Thoracic aorta (tissue), 2 donors: ENCODE measurements around the gene HSD17B14. TPM values are rescaled to one million over a fixed set of nuclear protein-coding genes. Genes with fewer than 3 reads are reported as not detected.
"Not testable (repeated sequence)": the region's sequence is repeated elsewhere in the genome, so short reads cannot be mapped to it uniquely, and the experiment has no call there.

ENCODE experiments used
- ATAC-seq: fragments of 150-250 bp; one replicate; pipeline ENCODE4 v1.8.0; 2017; ENCODE audit warnings: low read depth; ENCODE audit not compliant: insufficient number of reproducible peaks, low FRiP score
- DNase-seq: peaks from one replicate; pipeline ENCODE4 v3.0.0-alpha.2; 2020; ENCODE audit warnings: low spot score
- H3K27ac ChIP-seq, 2 donors: fragments of 200-600 bp; sonication (generic); 1 replicate in 1 of 2; 2 replicates in 1 of 2; pipeline ENCODE4 v1.5.1; 2016; ENCODE audit warnings: mild to moderate bottlenecking in 2 of 2, moderate library complexity in 2 of 2
- H3K27me3 ChIP-seq: fragments of 200-600 bp; sonication (generic); replicated peaks from 2 replicates; pipeline ENCODE4 v1.6.0; 2016; ENCODE audit warnings: mild to moderate bottlenecking; ENCODE audit not compliant: insufficient read depth
- H3K36me3 ChIP-seq: fragments of 200-600 bp; sonication (generic); one replicate; pipeline ENCODE4 v1.5.1; 2016
- H3K4me1 ChIP-seq, 2 donors: fragments of 200-600 bp; sonication (generic); 1 replicate in 1 of 2; 2 replicates in 1 of 2; pipeline versions ENCODE4 v1.5.1 to v1.6.0; 2016; ENCODE audit warnings: low read depth in 2 of 2, mild to moderate bottlenecking in 1 of 2; ENCODE audit not compliant: control insufficient read depth in 1 of 2
- H3K4me3 ChIP-seq: fragments of 200-600 bp; sonication (generic); 2 replicates; pipeline ENCODE4 v1.5.1; 2016; ENCODE audit warnings: mild to moderate bottlenecking
- H3K9me3 ChIP-seq: fragments of 200-600 bp; sonication (generic); 2 replicates; pipeline ENCODE4 v1.5.1; 2016
- total RNA-seq, 2 donors: library from RNA; depleted of rRNA; stranded (reverse); fragments of >200 nt; gene quantifications; one replicate each; pipeline versions ENCODE4 v1.1.0 to v1.2.3, GENCODE V29; 2016
- TF ChIP-seq, protein P1 (sequence below): fragments of 200-600 bp; sonication (generic); IDR thresholded peaks from one replicate; pipeline ENCODE4 v1.5.1; 2019; ENCODE audit warnings: antibody characterized with exemption

The HSD17B14 gene
- total RNA-seq, 2 donors from 2014 or later, result 10.2 to 16.8 TPM

DNA sequence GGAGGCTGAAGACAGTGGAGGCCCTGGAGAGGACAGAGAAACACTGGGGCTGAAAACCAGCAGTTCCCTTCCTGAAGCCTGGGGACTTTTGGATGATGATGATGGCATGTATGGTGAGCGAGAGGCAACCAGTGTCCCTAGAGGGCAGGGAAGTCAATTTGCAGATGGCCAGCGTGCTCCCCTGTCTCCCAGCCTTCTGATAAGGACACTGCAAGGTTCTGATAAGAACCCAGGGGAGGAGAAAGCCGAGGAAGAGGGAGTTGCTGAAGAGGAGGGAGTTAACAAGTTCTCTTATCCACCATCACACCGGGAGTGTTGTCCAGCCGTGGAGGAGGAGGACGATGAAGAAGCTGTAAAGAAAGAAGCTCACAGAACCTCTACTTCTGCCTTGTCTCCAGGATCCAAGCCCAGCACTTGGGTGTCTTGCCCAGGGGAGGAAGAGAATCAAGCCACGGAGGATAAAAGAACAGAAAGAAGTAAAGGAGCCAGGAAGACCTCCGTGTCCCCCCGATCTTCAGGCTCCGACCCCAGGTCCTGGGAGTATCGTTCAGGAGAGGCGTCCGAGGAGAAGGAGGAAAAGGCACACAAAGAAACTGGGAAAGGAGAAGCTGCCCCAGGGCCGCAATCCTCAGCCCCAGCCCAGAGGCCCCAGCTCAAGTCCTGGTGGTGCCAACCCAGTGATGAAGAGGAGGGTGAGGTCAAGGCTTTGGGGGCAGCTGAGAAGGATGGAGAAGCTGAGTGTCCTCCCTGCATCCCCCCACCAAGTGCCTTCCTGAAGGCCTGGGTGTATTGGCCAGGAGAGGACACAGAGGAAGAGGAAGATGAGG lies 37.4 kb upstream of the HSD17B14 start:
- ATAC-seq, result no peak

DNA sequence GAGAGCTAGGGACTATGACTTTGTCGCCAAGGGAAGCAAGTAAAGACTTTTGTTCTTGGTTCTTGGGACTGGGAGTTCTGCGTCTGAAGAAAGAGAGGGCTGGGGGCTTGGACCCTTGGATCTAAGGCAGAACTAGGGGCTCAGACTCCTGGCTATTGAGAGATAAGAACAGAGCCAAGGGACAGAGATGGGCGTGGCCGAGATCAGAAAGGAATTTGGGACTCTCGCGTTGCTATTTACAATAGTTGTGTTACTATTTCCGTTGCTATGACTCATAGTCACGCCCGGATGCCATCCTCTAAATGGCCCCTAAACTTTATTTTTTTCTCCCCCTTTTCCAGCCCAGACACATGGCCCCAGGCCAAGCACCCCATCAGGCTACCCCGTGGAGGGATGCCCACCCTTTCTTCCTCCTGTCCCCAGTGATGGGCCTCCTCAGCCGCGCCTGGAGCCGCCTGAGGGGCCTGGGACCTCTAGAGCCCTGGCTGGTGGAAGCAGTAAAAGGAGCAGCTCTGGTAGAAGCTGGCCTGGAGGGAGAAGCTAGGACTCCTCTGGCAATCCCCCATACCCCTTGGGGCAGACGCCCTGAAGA lies 36.7 kb upstream of the HSD17B14 start:
- no peaks in the 10 kb centered on the region for H3K9me3 ChIP-seq
- peak overlapping the region; percentile 95 for H3K4me3 ChIP-seq
- DNase-seq (peak; percentile 86), ATAC-seq (peak; percentile 78)
- TF ChIP-seq, protein P1, sequence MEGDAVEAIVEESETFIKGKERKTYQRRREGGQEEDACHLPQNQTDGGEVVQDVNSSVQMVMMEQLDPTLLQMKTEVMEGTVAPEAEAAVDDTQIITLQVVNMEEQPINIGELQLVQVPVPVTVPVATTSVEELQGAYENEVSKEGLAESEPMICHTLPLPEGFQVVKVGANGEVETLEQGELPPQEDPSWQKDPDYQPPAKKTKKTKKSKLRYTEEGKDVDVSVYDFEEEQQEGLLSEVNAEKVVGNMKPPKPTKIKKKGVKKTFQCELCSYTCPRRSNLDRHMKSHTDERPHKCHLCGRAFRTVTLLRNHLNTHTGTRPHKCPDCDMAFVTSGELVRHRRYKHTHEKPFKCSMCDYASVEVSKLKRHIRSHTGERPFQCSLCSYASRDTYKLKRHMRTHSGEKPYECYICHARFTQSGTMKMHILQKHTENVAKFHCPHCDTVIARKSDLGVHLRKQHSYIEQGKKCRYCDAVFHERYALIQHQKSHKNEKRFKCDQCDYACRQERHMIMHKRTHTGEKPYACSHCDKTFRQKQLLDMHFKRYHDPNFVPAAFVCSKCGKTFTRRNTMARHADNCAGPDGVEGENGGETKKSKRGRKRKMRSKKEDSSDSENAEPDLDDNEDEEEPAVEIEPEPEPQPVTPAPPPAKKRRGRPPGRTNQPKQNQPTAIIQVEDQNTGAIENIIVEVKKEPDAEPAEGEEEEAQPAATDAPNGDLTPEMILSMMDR, result peak; percentile 12
- H3K4me1 ChIP-seq, result peaks cover 14 to 34% of the 10 kb centered on the region in 2 donors
- peak overlapping the region; percentile 100 for H3K27ac ChIP-seq
- no peaks in the 10 kb centered on the region for H3K27me3 ChIP-seq
- peaks cover 39% of the 10 kb centered on the region for H3K36me3 ChIP-seq

More for the DNA sequence above, 37.4 kb upstream of the HSD17B14 start:
- H3K4me1 ChIP-seq, result peaks cover 19 to 37% of the 10 kb centered on the region in 2 donors
- DNase-seq, result no peak
- H3K4me3 ChIP-seq, result peak overlapping the region; percentile 95
- peak overlapping the region; percentile 100 for H3K27ac ChIP-seq
- H3K27me3 ChIP-seq, result no peaks in the 10 kb centered on the region
- H3K36me3 ChIP-seq, result peaks cover 40% of the 10 kb centered on the region
- TF ChIP-seq, protein P1, result peak; percentile 2
- no peaks in the 10 kb centered on the region for H3K9me3 ChIP-seq

- TF ChIP-seq, protein P1, result peak; percentile 34
- peaks cover 33% of the 10 kb centered on the region for H3K36me3 ChIP-seq
- peak within 1 kb of the TSS; percentile 95 for H3K4me3 ChIP-seq
- H3K4me1 ChIP-seq, result peaks cover 14 to 34% of the 10 kb centered on the region in 2 donors
- DNase-seq (peak; percentile 90), ATAC-seq (peak; percentile 64)
- H3K27me3 ChIP-seq, result no peaks in the 10 kb centered on the region
- H3K9me3 ChIP-seq, result no peaks in the 10 kb centered on the region
- peak within 1 kb of the TSS; percentile 100 for H3K27ac ChIP-seq
Measured at GRCh38 chr19:48872182-48872883, 36.0 kb upstream of the HSD17B14 start, which contains the start of gene PPP1R15A. PPP1R15A (plus strand) TSS chr19:48872421; CDS start chr19:48873234, 813 bp downstream.

DNA sequence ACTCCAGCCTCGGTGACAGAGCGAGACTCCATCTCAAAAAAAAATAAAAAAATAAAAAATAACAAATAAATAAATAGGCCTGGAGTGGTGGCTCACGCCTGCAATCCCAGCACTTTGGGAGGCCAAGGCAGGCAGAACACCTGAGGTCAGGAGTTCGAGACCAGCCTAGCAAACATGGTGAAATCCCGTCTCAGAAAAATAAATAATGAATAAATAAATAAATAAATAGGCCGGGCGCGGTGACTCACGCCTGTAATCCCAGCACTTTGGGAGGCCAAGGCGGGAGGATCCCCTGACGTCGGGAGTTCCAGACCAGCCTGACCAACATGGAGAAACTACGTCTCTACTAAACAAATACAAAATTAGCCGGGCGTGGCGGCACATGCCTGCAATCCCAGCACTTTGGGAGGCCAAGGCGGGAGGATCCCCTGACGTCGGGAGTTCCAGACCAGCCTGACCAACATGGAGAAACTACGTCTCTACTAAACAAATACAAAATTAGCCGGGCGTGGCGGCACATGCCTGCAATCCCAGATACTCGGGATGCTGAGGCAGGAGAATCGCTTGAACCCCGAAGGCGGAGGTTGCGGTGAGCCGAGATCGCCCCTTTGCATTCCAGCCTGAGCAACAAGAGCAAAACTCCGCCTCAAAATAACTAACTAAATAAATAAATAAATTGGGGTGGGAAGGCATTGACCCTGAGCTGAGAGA lies 35.3 kb upstream of the HSD17B14 start:
- peaks cover 14 to 36% of the 10 kb centered on the region in 2 donors for H3K4me1 ChIP-seq

GRCh38 chr19:48870048-48870447 lies 33.8 kb upstream of the HSD17B14 start:
- TF ChIP-seq, protein P1, result no peak
- DNase-seq, result no peak
- H3K4me1 ChIP-seq, result peaks cover 3 to 28% of the 10 kb centered on the region in 2 donors
- peaks cover 13% of the 10 kb centered on the region for H3K36me3 ChIP-seq
- H3K27me3 ChIP-seq, result no peaks in the 10 kb centered on the region
- H3K9me3 ChIP-seq, result no peaks in the 10 kb centered on the region
- H3K27ac ChIP-seq, result no peak overlapping the region
- no peak overlapping the region for H3K4me3 ChIP-seq
- no peak for ATAC-seq

More for the DNA sequence above, 35.3 kb upstream of the HSD17B14 start:
- not testable (repeated sequence) for H3K9me3 ChIP-seq, H3K27me3 ChIP-seq, DNase-seq, ATAC-seq
- H3K27ac ChIP-seq, result peak overlapping the region; percentile 69 to 100
- H3K4me3 ChIP-seq, result peak overlapping the region; percentile 95
- peaks cover 28% of the 10 kb centered on the region for H3K36me3 ChIP-seq
